Activated CD4-positive, alpha-beta T cell treated with anti-CD3 and anti-CD28 coated beads, Interleukin-2, amount 50 U/mL, for 16 hours (primary cell): ENCODE data around the gene CIROP.
A peak's percentile ranks its signal among the peaks of the same experiment; 100 is the strongest.

Source experiments
- DNase-seq: peaks from one replicate; pipeline ENCODE4 v3.0.0-alpha.2; 2020

CIROP gene

GRCh38 chr14:23093104-23093503, 11.7 kb downstream of the CIROP start:
- no peak for DNase-seq

GRCh38 chr14:23091294-23092225, 13.2 kb downstream of the CIROP start:
- DNase-seq: no peak

- no peak for DNase-seq
Measured at GRCh38 chr14:23090254-23090636, 14.5 kb downstream of the CIROP start.

GRCh38 chr14:23089498-23090253, 15.1 kb downstream of the CIROP start:
- DNase-seq: no peak

GRCh38 chr14:23086565-23086964, 18.2 kb downstream of the CIROP start:
- no peak for DNase-seq

- DNase-seq: peak; percentile 24
Measured at GRCh38 chr14:23085458-23085857, 19.3 kb downstream of the CIROP start.

- DNase-seq: no peak
Measured at GRCh38 chr14:23080474-23080873, 24.3 kb downstream of the CIROP start.

- no peak for DNase-seq
Measured at GRCh38 chr14:23079716-23080115, 25.1 kb downstream of the CIROP start.

GRCh38 chr14:23078692-23079116, 26.1 kb downstream of the CIROP start:
- DNase-seq: no peak

GRCh38 chr14:23077962-23078361, 26.8 kb downstream of the CIROP start:
- no peak for DNase-seq

GRCh38 chr14:23076785-23077408, 27.9 kb downstream of the CIROP start:
- peak; percentile 44 for DNase-seq

GRCh38 chr14:23074906-23075305, 29.9 kb downstream of the CIROP start:
- DNase-seq: no peak

GRCh38 chr14:23071921-23072539, 32.8 kb downstream of the CIROP start:
- no peak for DNase-seq

- peak; percentile 90 for DNase-seq
Measured at GRCh38 chr14:23071244-23071920, 33.4 kb downstream of the CIROP start.

GRCh38 chr14:23070262-23071129, 34.3 kb downstream of the CIROP start:
- no peak for DNase-seq

GRCh38 chr14:23069413-23069806, 35.4 kb downstream of the CIROP start:
- no peak for DNase-seq

- DNase-seq: peak; percentile 86
Measured at GRCh38 chr14:23068789-23069412, 35.9 kb downstream of the CIROP start.

- DNase-seq: no peak
Measured at GRCh38 chr14:23067847-23068788, 36.7 kb downstream of the CIROP start.

GRCh38 chr14:23066855-23067744, 37.7 kb downstream of the CIROP start:
- no peak for DNase-seq
